ENCODE data around the gene PARP16.

DNA sequence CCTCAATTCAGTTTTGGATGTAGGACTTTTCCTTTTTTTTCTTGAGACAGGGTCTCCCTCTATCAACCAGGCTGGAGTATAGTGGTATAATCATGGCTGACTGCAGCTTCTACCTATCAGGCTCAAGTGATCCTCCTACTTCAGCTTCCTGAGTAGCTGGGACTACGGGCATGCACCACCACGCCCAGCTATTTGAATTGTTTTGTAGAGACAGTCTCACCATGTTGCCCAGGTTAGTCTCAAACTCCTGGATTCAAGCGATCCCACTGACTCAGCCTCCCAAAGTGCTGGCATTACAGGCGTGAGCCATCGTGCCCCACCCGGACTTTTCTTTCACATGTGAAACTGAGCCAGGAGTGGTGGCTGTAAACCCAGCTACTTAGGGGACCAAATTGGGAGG, 21.3 kb upstream of the PARP16 start:
- TF ChIP-seq, protein P1, sequence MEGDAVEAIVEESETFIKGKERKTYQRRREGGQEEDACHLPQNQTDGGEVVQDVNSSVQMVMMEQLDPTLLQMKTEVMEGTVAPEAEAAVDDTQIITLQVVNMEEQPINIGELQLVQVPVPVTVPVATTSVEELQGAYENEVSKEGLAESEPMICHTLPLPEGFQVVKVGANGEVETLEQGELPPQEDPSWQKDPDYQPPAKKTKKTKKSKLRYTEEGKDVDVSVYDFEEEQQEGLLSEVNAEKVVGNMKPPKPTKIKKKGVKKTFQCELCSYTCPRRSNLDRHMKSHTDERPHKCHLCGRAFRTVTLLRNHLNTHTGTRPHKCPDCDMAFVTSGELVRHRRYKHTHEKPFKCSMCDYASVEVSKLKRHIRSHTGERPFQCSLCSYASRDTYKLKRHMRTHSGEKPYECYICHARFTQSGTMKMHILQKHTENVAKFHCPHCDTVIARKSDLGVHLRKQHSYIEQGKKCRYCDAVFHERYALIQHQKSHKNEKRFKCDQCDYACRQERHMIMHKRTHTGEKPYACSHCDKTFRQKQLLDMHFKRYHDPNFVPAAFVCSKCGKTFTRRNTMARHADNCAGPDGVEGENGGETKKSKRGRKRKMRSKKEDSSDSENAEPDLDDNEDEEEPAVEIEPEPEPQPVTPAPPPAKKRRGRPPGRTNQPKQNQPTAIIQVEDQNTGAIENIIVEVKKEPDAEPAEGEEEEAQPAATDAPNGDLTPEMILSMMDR (IDR thresholded peaks at IDR 0.05; ENCODE audit: poor library complexity): no peak
- TF ChIP-seq EZH2phosphoT487 (IDR thresholded peaks at IDR 0.05; ENCODE audit: low read depth, severe bottlenecking, unreplicated experiment) (no peak), EZH2 (IDR thresholded peaks at IDR 0.05; ENCODE audit: borderline replicate concordance) (no peak)
